HFFc6 (cell line): ENCODE data around the gene PPP2R5B. TPM values are rescaled to one million over a fixed set of nuclear protein-coding genes. Genes with fewer than 3 reads are reported as not detected.

ENCODE experiments used
- DNase-seq: peaks from one replicate; pipeline ENCODE4 v3.0.0-alpha.2; 2018
- H3K27ac Mint-ChIP-seq: 2 replicates; pipeline ENCODE4 v1.8.0; 2020; ENCODE audit warnings: mild to moderate bottlenecking, mixed read lengths
- H3K27me3 Mint-ChIP-seq: 2 replicates; pipeline ENCODE4 v1.8.0; 2021; ENCODE audit warnings: mild to moderate bottlenecking, moderate library complexity, mixed read lengths; ENCODE audit not compliant: insufficient read depth
- H3K36me3 Mint-ChIP-seq: 2 replicates; pipeline ENCODE4 v1.8.0; 2021; ENCODE audit warnings: low read depth, mixed read lengths
- H3K4me1 Mint-ChIP-seq: 2 replicates; pipeline ENCODE4 v1.8.0; 2020; ENCODE audit warnings: low read depth, mixed read lengths
- H3K4me3 Mint-ChIP-seq: 2 replicates; pipeline ENCODE4 v1.8.0; 2020; ENCODE audit warnings: mild to moderate bottlenecking, moderate library complexity, mixed read lengths
- H3K9me3 Mint-ChIP-seq: 2 replicates; pipeline ENCODE4 v1.8.0; 2020; ENCODE audit warnings: mild to moderate bottlenecking, mixed read lengths
- CTCF ChIP-seq: fragments of 200-600 bp; sonication (generic); IDR thresholded peaks from 2 replicates; pipeline ENCODE4 v1.5.0; 2021; ENCODE audit warnings: antibody characterized with exemption, mild to moderate bottlenecking
- total RNA-seq, 6 experiments: library from RNA; stranded (reverse); fragmentation: NEBNext Ultra II Directional; extraction: Animal tissue kit (Norgen Biotek cat#: 25700); gene quantifications; 2 replicates in 1 of 6; 3 replicates in 5 of 6; pipeline ENCODE4 v1.2.3, GENCODE V29; 2021

PPP2R5B gene
- total RNA-seq, 6 experiments from 2014 or later, result 16.2 to 28.1 (median 19.6) TPM

- no peaks in the 10 kb centered on the region for H3K9me3 Mint-ChIP-seq
- TF ChIP-seq CTCF, result no peak
- no peak overlapping the region for H3K27ac Mint-ChIP-seq
- H3K4me3 Mint-ChIP-seq, result peak overlapping the region; percentile 26; the same call in 1 of the 2 replicates
- peaks cover 42% of the 10 kb centered on the region for H3K4me1 Mint-ChIP-seq
- no peaks in the 10 kb centered on the region for H3K27me3 Mint-ChIP-seq
- H3K36me3 Mint-ChIP-seq, result no peaks in the 10 kb centered on the region
- DNase-seq, result no peak
Measured at GRCh38 chr11:64920124-64920523, 4.4 kb upstream of the PPP2R5B start.

- no peaks in the 10 kb centered on the region for H3K36me3 Mint-ChIP-seq
- H3K9me3 Mint-ChIP-seq, result no peaks in the 10 kb centered on the region
- no peak for DNase-seq
- H3K4me3 Mint-ChIP-seq, result no peak overlapping the region
- no peak for TF ChIP-seq CTCF
- no peaks in the 10 kb centered on the region for H3K27me3 Mint-ChIP-seq
- no peak overlapping the region for H3K27ac Mint-ChIP-seq
- peaks cover 34% of the 10 kb centered on the region for H3K4me1 Mint-ChIP-seq
Measured at GRCh38 chr11:64921384-64921783, 3.1 kb upstream of the PPP2R5B start.

- H3K4me3 Mint-ChIP-seq, result no peak overlapping the region
- no peaks in the 10 kb centered on the region for H3K9me3 Mint-ChIP-seq
- DNase-seq, result no peak
- no peaks in the 10 kb centered on the region for H3K27me3 Mint-ChIP-seq
- H3K4me1 Mint-ChIP-seq, result peaks cover 22% of the 10 kb centered on the region
- H3K36me3 Mint-ChIP-seq, result no peaks in the 10 kb centered on the region
- no peak overlapping the region for H3K27ac Mint-ChIP-seq
- TF ChIP-seq CTCF, result no peak
Measured at GRCh38 chr11:64923151-64923661, 1.3 kb upstream of the PPP2R5B start.

- H3K4me1 Mint-ChIP-seq, result peaks cover 14% of the 10 kb centered on the region
- no peak for DNase-seq
- no peaks in the 10 kb centered on the region for H3K9me3 Mint-ChIP-seq
- H3K27ac Mint-ChIP-seq, result peak overlapping the region; percentile 73
- no peak for TF ChIP-seq CTCF
- H3K4me3 Mint-ChIP-seq, result peak overlapping the region; percentile 95
- no peaks in the 10 kb centered on the region for H3K36me3 Mint-ChIP-seq
- no peaks in the 10 kb centered on the region for H3K27me3 Mint-ChIP-seq
Measured at GRCh38 chr11:64924910-64925284, 408 bp downstream of the PPP2R5B start.

- Mint-ChIP-seq H3K27me3 (no peaks in the 10 kb centered on the region), H3K4me1 (peaks cover 10% of the 10 kb centered on the region), H3K9me3 (no peaks in the 10 kb centered on the region), H3K36me3 (0 out of 2 replicates have a peak, but pooled peaks cover 9% of the 10 kb centered on the region), H3K27ac (no peak overlapping the region), H3K4me3 (peak overlapping the region; percentile 95)
- DNase-seq, result no peak
- no peak for TF ChIP-seq CTCF
Measured at GRCh38 chr11:64925536-64926436, 1.3 kb downstream of the PPP2R5B start.
